Measurements from ENCODE around the gene IPO5. TPM values are rescaled to one million over a fixed set of nuclear protein-coding genes. Genes with fewer than 3 reads are reported as not detected.

Gene IPO5
- 100 to 1,000 TPM; 104 to 212 (median 147) TPM for total RNA-seq

- Histone ChIP-seq H3K27me3 (no peaks in the 10 kb centered on the region), H3K36me3 (no peaks in the 10 kb centered on the region), H3K9me3 (no peaks in the 10 kb centered on the region), H3K27ac (no peak within 1 kb of the TSS), H3K4me3 (no peak within 1 kb of the TSS), H3K4me1 (no peaks in the 10 kb centered on the region)
- DNase-seq: no peak
- TF ChIP-seq CTCF (IDR thresholded peaks at IDR 0.05): no peak
- no peak for TF ChIP-seq POLR2A (IDR thresholded peaks at IDR 0.05)
- intact Hi-C loops (cut with DNase I; ENCODE audit: low total_unique reads): no loop called here
Observed at GRCh38 chr13:97953376-97953970, at the start of gene IPO5. Gene IPO5 (plus strand): TSS chr13:97953675. CDS start chr13:97976697, 23,022 bp downstream.

GRCh38 chr13:97904059-97904458, 49.4 kb upstream of the IPO5 start:
- Histone ChIP-seq H3K27me3 (no peaks in the 10 kb centered on the region), H3K36me3 (no peaks in the 10 kb centered on the region), H3K4me1 (no peaks in the 10 kb centered on the region), H3K4me3 (no peak overlapping the region), H3K27ac (no peak overlapping the region), H3K9me3 (no peaks in the 10 kb centered on the region)
- TF ChIP-seq POLR2A (IDR thresholded peaks at IDR 0.05) (no peak), CTCF (IDR thresholded peaks at IDR 0.05) (no peak)
- DNase-seq: no peak
- intact Hi-C loops (cut with DNase I; ENCODE audit: low total_unique reads): no loop called here

GRCh38 chr13:97905517-97905916, 48.0 kb upstream of the IPO5 start:
- Histone ChIP-seq H3K36me3 (no peaks in the 10 kb centered on the region), H3K4me3 (no peak overlapping the region), H3K27me3 (no peaks in the 10 kb centered on the region), H3K27ac (no peak overlapping the region), H3K9me3 (no peaks in the 10 kb centered on the region), H3K4me1 (no peaks in the 10 kb centered on the region)
- intact Hi-C loops (cut with DNase I; ENCODE audit: low total_unique reads): no loop called here
- no peak for DNase-seq
- no peak for TF ChIP-seq CTCF (IDR thresholded peaks at IDR 0.05)
- TF ChIP-seq POLR2A (IDR thresholded peaks at IDR 0.05): no peak

- no peaks in the 10 kb centered on the region for H3K27me3 ChIP-seq
- H3K4me1 ChIP-seq: no peaks in the 10 kb centered on the region
- H3K9me3 ChIP-seq: no peaks in the 10 kb centered on the region
- intact Hi-C loops (cut with DNase I; ENCODE audit: low total_unique reads): no loop called here
- H3K27ac ChIP-seq: no peak overlapping the region
- H3K36me3 ChIP-seq: no peaks in the 10 kb centered on the region
- TF ChIP-seq POLR2A (IDR thresholded peaks at IDR 0.05) (no peak), CTCF (IDR thresholded peaks at IDR 0.05) (peak in 1 of 4 experiments; percentile 16)
- H3K4me3 ChIP-seq: no peak overlapping the region
- no peak for DNase-seq
Observed at GRCh38 chr13:97911311-97912138, 42.0 kb upstream of the IPO5 start.

- no peak overlapping the region for H3K27ac ChIP-seq
- H3K4me1 ChIP-seq: no peaks in the 10 kb centered on the region
- no peak overlapping the region for H3K4me3 ChIP-seq
- H3K9me3 ChIP-seq: no peaks in the 10 kb centered on the region
- H3K36me3 ChIP-seq: no peaks in the 10 kb centered on the region
- DNase-seq: no peak
- H3K27me3 ChIP-seq: no peaks in the 10 kb centered on the region
- intact Hi-C loops (cut with DNase I; ENCODE audit: low total_unique reads): no loop called here
- TF ChIP-seq POLR2A (IDR thresholded peaks at IDR 0.05): no peak
- no peak for TF ChIP-seq CTCF (IDR thresholded peaks at IDR 0.05)
Observed at GRCh38 chr13:97912139-97912535, 41.3 kb upstream of the IPO5 start.
